Activated gamma-delta T cell treated with Interleukin-2 at 50 U/mL for 16 hours (primary cell): ENCODE results near the gene KLHL29.

Experiments used
- DNase-seq: peaks from one replicate; pipeline ENCODE4 v3.0.0-alpha.2; 2020

Gene KLHL29

GRCh38 chr2:23452853-23453420 is 68.0 kb downstream of the KLHL29 start:
- DNase-seq: no peak

- no peak for DNase-seq
These were observed 68.5 kb downstream of the KLHL29 start for GRCh38 chr2:23453432-23453831.

GRCh38 chr2:23453836-23454460 is 69.0 kb downstream of the KLHL29 start:
- no peak for DNase-seq

- no peak for DNase-seq
These were observed 69.6 kb downstream of the KLHL29 start for GRCh38 chr2:23454501-23455120.

- DNase-seq: no peak
These were observed 71.4 kb downstream of the KLHL29 start for GRCh38 chr2:23456396-23456795.

- no peak for DNase-seq
These were observed 72.1 kb downstream of the KLHL29 start for GRCh38 chr2:23456881-23457760.

GRCh38 chr2:23457990-23458682 is 73.2 kb downstream of the KLHL29 start:
- DNase-seq: no peak

- no peak for DNase-seq
These were observed 74.1 kb downstream of the KLHL29 start for GRCh38 chr2:23459032-23459431.

- DNase-seq: no peak
These were observed 75.2 kb downstream of the KLHL29 start for GRCh38 chr2:23460228-23460627.

- DNase-seq: no peak
These were observed 76.0 kb downstream of the KLHL29 start for GRCh38 chr2:23460993-23461392.

GRCh38 chr2:23464156-23464555 is 79.2 kb downstream of the KLHL29 start:
- DNase-seq: no peak

- no peak for DNase-seq
These were observed 80.0 kb downstream of the KLHL29 start for GRCh38 chr2:23464905-23465537.

GRCh38 chr2:23465936-23466335 is 81.0 kb downstream of the KLHL29 start:
- DNase-seq: no peak

GRCh38 chr2:23467618-23468017 is 82.6 kb downstream of the KLHL29 start:
- no peak for DNase-seq

- no peak for DNase-seq
These were observed 83.6 kb downstream of the KLHL29 start for GRCh38 chr2:23468474-23469141.

- no peak for DNase-seq
These were observed 84.2 kb downstream of the KLHL29 start for GRCh38 chr2:23469142-23469540.

GRCh38 chr2:23475036-23475435 is 90.1 kb downstream of the KLHL29 start:
- no peak for DNase-seq

- DNase-seq: no peak
These were observed 90.5 kb downstream of the KLHL29 start for GRCh38 chr2:23475473-23475872.

GRCh38 chr2:23476786-23477185 is 91.8 kb downstream of the KLHL29 start:
- no peak for DNase-seq

GRCh38 chr2:23477392-23477791 is 92.4 kb downstream of the KLHL29 start:
- no peak for DNase-seq

- no peak for DNase-seq
These were observed 93.3 kb downstream of the KLHL29 start for GRCh38 chr2:23478087-23478932.
